Occipital lobe (tissue), 2 donors: Measurements from ENCODE around the gene MCTP1. TPM values are rescaled to one million over a fixed set of nuclear protein-coding genes. Genes with fewer than 3 reads are reported as not detected.
"Not testable (repeated sequence)": the region's sequence is repeated elsewhere in the genome, so short reads cannot be mapped to it uniquely, and the experiment has no call there.

Experiments
- DNase-seq: peaks from one replicate; lab custom pipeline; 2025; lab: John Stamatoyannopoulos, UW
- total RNA-seq: library from RNA; depleted of rRNA; stranded (reverse); fragments of >200 nt; gene quantifications from one replicate; pipeline ENCODE4 v1.2.3, GENCODE V29; 2014

Gene MCTP1
- total RNA-seq, 1 donor from 2014 or later, result 147 TPM

DNA sequence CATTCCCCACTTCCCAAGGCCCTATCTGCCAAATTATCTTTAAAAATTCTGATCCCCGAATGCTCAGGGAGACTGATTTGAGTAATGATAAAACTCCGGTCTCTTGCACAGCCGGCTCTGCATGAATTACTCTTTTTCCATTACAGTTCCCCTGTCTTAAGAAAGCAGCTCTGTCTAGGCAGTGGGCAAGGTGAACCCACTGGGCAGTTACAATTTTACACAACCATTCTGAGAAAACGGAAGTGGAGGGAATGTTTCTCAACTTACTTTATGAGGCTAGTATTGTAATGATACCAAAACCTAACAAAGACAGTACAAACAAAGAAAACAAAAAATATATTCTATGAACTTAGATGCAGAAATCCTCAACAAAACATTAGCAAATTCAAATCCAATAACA lies 100.0 kb downstream of the MCTP1 start:
- no peak for DNase-seq

DNA sequence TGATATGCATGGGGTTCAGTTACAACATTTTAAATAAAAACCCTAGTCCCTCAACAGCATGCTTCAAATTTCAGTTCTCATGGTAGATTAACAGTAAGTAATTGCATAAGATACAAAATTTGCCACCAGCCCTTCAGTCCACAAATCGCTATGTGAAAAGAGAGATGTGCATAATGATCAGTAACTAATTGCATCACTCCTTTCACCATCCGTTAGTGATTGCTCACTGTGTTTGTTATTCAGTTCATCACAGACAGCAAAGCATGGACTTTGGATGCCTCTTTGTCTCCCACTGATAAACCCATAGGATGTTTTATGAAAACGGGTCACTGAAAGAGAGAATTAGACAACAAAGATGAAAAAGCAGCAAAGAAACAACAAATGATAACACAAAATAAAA lies 103.2 kb downstream of the MCTP1 start:
- no peak for DNase-seq

DNA sequence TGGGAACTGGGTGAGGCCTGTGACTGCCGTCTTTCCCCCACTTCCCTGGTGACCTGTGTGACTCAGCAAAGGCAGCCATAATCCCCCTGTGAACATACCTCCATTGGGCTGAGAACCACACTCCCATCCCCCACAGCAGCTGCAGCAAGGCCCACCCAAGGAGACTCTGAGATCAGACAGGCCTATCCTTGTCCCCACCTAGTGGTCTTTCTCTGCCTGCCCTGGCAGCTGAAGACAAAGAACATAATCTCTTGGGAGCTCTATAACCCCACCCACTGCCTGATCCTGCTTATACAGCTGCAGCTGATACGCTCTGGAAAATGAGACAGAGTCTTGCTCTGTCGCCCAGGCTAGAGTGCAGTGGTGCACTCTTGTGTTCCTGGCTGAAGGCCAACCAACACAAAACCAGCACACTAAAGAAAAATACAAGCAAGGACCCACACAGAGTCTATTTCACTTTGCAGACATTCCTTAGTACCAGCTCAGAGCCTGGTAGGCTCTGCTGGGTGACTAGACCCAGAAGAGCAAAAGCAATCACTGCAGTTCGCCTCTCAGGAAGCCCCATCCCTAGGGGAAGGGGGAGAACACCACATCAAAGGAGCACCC lies 106.7 kb downstream of the MCTP1 start:
- DNase-seq, result no peak

DNA sequence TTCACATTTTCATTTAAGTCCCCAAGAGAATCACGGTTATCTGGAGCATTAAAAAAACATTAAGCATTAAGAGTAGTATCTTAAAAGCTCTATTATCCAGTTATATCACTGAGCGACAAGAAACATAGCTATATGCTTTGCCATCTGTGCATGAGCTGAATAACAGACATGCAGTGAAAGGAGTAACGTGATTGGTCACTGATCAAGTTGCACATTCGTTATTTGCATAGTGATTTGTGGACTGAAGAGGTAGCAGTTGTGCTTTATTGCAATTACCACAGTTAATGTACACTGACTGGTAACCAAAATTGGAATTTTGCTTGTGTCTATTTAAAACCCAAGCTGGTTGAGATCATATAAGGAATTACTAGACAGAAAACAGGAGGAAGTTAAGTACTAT lies 107.4 kb downstream of the MCTP1 start:
- no peak for DNase-seq

DNA sequence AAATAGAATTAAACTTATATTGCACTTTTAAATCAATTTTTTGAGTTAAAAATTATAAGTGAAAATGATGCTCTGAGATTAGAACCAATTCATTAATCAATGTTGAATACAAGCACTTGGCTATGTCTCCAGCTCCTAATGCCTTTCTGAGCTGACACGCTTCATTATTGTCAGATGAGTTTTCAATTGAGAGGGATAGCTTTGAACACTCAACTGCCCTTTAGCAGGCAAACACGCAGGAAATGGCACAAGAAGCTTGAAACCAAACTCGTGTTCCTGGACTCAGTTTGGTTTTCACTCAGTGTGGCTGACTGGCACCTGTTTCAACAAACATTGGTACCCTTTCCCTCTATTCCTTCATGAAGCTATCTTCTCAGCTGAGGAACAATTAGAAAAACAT lies 109.8 kb downstream of the MCTP1 start:
- DNase-seq, result no peak

DNA sequence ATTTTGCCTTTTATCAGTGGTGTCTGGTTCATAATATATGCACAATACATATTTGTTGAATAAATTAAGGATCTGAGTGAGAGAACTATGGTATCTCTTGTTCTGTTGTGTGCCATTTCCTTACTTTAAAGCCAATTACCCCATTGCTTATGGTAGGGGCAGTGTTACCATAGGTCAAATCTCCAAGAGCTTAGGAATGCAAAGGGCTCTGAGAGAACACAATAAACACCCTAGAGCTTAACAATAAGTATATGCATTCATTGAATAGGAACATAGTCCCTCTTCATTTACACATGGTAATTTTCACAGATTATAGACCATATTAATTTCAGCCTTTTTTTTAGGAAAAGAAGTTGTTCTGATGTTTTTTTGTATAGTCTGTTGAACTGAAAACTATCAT lies 112.2 kb downstream of the MCTP1 start:
- no peak for DNase-seq

DNA sequence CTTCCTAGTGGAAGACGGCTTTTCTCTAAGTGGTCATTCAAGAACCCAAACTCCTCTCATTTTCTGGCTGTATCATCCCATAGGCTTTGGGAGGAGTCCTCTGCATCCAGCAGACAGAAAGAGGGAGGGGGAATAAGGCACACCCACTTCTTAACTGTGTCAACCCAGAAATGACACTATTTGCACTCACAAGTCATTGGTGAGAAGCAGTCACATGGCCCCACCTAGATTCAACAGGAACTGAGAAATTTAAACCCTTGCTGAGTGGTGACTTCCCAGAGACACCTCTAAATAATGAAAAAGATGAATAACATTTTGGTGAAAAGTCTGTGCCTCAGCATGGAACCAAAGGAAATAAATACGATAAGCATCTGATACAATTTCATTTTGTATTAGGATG lies 120.0 kb downstream of the MCTP1 start:
- no peak for DNase-seq

DNA sequence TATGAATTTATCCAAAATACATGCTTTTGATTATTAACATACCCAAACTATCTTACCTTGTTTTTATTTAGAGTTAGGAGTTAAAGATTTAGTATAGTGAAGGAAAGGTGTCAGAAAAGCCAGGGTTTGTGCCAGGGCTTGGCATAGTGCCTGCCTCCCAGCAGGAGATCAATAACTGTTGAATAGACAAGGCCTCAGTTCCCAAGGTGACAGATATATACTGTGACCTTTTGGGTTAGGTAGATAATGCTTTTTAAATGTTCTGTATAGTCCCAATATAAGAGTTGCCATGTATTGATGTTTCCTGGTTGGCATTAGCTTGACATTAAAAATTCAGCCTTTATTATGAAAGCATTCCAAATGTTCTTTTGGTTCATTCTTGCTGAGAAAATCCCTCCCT lies 121.8 kb downstream of the MCTP1 start:
- DNase-seq, result no peak

DNA sequence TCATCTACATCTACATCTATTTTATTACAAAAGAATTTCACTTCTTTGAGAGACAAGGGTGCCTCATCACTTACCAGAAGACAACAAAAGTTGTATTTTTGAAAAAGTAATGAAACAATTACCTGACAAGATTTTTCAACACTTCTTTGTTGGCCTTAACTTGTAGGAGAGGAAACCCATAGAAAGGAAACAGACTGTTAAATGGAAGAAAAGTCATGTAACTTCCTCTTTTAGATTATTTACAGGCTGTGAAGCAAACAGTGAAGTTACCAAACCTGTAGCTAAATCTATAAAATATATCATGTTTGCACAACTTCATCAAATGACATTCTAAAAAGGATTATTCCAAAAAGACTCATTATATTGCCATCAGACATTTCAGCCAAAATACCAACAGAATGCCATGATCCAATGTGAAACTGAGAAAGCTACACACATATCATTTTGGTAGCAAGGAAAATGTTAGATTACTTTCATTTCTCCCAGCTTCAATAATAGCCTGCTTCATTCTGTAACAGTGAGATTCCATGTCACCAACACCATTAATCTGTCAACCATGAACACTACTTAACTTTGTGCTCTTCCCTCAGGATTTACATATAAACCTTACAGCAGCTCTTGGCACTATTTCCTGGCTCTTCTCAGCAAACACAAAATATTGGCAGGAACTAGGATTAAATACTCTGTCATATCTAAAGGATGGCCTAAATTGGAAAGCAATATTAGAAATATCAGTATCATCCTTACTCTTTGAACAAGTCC lies 122.5 kb downstream of the MCTP1 start:
- DNase-seq, result no peak

DNA sequence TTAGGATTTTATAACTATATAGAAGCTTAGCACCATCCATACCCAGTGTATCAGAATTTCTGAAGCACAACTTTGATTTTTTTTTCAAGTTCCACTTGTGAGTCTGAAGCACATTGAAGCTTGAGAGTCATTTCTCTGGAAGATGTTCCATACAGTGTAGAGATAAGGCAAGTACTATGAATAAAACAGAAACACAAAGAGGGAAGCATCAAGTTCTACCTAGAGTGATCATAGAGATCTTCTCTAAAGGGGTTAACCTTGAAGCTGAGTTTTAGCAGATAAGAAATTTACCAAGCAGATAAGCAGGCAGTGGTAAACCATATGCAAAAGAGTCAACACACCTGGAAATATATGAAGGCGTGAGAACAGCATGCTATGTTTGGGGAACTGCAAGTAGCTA lies 125.3 kb downstream of the MCTP1 start:
- no peak for DNase-seq

DNA sequence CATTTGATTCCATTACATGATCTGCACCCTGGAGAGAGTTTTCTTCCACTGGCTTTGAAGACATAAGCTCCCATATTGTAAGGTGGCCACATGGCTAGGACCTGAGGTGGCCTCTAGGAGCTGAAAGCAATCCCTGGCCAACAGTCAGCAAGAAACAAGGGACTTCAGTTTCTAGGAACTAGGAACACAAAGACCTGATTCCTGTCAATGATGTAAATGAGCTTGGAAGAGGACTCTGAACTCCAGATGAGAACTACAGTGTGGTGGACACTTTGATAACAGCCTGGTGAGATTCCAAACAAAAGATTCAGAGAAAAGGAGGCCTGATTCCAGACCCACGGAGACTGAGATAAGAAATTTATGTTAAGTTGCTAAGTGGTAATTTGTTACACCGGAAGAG lies 129.0 kb downstream of the MCTP1 start:
- no peak for DNase-seq

DNA sequence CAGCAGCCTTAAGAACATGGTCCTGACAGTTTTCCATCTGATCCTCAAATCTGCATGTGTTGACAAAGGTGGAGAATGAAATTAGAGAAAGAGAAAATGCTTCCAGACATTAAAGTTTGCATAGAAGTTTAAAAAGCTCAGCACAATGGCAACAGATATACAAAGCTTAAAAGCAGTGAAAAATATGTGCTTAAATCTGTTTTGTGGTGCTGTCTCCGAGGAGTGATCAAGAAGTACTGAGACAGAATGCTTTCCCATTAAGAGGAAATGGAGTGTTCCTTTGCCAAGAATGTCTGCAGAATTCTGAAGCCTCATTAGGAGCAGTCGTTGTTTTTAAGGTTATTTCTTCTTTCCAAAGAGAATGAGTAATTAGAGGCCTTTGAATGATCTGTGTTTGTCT lies 131.4 kb downstream of the MCTP1 start:
- no peak for DNase-seq

DNA sequence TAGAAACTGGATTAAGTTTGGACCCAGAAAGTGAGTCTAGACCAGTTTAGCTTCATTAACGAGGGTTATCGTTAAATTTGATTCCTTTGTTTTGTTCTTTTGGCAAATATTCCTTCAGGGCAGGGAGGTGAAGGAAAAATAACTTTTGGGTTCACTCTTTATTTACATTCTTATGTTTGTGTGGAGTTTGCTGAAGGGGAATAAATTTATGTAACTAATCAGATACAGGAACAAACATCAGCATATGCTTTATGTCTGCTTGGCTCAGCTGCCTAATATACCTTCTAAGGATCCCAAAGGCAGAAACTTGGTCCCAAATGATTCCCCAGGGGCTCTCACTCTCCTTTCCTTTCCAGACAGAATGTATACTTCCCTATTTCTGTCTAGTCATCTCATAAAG lies 132.4 kb downstream of the MCTP1 start:
- DNase-seq, result no peak

DNA sequence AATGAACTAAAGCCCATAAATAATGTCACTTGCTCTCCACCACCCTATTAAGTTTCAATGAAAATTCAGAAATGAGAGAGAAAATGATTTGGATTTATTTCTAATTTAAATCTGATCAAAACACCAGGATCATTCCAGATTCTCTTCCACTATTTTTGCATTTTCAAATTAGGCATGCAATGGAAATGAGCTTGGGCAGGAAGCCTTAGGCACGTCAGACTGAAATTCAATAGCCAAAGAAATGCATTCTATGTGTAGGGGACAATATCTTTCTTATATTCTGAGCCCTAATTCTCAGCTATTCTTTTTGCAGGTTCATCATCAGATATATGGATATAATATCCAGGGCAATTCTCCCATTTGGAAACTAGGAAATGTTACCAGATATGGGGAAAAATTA lies 132.8 kb downstream of the MCTP1 start:
- DNase-seq, result no peak

DNA sequence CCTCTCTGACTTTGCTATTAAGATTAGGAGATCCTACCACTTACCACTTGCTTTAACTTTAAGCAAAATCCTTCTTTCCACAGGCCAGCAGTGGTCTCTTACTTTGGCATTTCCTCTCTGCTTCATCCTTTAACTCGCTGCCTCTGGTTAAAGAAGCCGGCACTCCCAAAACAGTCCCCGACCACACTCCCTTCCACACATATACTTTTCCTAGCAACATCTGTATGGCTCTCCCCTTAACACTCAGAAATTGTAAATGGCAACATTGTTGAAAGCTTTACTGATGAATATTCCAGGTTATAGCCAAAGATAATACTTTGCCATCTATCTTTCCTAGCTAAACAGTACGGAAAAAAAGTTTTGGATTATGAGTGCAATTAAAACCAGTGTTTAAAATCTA lies 133.2 kb downstream of the MCTP1 start:
- DNase-seq, result no peak

DNA sequence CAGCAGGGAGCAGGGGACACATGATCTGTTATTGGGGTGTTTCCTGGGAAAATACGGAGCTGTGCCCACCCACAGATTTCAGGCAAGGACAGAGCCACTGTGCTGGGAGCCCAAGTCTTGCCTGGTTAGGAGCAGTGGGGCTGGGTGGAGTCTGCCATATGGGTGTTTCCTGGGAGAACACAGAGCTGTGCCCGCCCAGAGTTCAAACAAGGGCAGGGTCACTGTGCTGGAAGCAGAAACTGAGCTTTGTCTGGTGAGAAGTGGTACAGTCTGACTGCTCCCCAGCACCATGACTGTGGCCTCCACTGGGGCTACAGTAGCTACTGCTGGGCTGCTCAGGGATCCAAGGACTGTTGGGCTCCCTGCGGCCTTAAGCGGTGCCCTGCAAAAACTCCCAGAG lies 135.5 kb downstream of the MCTP1 start:
- DNase-seq, result no peak

DNA sequence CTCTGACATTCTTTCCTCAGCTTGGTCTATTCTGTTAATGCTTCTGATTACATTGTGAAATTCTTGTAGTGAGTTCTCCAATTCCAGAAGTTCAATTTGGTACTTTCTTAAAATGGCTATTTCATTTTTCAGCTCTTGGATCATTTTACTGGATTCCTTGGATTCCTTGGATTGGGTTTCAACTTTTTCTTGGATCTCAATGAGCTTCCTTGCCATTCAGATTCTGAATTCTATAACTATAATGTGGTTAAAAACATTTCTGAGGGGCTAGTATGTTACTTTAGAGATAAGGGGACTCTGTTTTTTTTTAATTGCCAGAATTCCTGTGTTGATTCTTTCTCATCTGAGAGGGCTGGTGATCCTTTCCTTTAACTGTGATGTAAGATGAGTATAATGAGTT lies 136.4 kb downstream of the MCTP1 start:
- DNase-seq, result no peak

DNA sequence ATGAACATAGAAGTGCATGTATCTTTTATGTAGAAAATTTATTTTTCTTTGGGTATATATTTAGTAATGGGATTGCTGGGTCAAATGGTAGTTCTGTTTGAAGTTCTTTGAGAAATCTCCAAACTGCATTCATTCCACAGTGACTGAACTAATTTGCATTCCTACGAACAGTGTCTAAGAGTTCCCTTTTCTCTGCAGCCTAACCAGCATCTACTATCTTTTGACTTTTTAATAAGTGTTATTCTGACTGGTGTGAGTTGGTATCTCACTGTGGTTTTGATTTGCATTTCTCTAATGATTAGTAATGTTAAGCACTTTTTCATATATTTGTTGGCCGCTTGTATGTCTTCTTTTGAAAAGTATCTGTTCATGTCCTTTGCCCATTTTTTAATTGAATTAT lies 141.0 kb downstream of the MCTP1 start:
- DNase-seq, result not testable (repeated sequence)

DNA sequence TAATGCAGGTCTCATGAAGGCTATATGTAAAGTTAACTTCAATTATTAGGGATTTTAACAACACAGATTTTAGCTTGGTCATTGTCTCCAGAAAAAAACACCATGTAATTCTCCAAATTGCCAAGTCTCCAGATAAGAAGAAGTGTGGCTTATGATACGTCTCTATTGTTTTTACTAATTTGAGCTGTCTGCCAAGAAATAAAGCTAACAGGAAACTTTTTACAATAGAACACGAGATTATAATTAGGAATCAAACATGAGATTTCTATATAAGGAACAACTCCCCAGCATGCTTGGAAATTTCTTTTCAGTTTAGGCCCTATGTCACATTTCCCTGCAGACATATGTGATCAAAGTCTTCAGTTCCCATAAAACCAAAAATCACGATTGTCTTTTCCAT lies 142.7 kb downstream of the MCTP1 start:
- DNase-seq, result no peak

DNA sequence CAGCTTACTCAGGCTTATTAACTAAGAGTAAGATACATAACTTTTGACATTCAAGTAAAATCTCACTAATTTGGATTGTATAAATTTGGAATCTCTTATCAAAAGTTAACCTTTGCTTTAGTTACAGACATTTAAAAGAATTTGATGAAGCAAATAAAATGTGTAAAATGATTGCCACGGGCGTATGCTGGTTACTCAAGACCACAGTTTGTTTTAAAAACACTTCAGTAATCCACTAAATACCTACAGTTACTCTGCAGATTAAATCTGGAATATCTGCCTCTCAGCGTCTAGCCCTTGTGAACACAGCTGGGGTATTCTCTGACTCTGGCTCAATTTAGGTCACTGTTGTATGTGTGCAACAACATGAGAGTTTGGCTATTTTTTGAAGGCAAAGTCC lies 143.8 kb downstream of the MCTP1 start:
- no peak for DNase-seq

DNA sequence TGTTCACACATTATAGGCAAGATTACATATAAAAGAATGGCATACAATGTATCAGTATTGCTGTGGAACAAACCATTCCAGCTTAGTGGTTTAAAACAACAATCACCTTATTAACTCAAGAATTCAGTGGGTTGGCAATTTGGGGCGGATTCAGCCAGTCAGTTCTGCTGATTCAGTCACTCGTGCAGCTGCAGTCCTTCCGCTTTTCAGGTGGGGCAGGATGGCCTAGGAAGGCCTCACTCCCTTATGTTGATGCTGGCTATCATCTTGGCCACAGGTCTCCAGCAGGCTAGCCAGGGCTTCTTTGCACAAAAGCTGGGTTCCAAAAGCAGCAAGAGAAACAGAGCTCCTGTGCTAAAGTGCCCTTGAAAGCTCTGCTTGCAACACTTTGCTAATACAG lies 150.6 kb downstream of the MCTP1 start:
- no peak for DNase-seq

DNA sequence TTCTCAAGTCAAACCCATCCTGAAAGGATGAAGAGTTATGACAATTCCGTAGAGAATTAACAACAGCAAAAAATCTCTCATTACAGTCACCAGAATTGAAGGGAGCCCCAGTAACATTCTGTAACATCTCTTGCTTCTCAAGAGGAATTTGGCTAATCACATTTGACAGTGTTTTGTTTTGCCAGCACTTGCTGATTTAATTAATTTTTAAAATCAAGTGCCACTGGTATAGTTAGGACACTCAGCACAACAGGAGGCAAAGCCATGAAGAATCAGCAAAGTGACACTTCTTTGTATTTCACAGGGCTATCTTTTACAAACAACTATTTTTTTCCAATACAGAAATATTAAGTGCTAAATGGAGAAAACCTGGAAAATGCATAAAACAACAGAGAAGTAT lies 152.8 kb downstream of the MCTP1 start:
- DNase-seq, result no peak

DNA sequence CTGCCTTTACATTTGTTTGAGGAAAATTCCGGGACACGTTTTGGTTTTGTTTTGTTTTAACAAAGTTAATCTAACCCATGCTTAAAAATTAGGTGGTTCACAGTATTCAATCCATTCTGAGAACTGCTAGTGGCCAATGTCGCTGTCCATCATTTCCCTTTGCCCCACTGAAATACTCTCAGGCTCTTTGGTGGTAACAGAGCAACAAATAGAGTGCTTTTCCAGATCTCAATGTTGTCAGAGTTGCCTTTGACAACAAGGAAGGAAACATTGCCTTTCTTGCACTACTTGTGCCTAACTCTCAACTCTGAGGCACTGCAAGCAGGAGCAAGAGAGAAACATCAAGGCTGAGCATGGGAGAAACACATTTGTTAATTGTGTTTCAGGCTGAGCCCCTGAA lies 154.0 kb downstream of the MCTP1 start:
- no peak for DNase-seq

DNA sequence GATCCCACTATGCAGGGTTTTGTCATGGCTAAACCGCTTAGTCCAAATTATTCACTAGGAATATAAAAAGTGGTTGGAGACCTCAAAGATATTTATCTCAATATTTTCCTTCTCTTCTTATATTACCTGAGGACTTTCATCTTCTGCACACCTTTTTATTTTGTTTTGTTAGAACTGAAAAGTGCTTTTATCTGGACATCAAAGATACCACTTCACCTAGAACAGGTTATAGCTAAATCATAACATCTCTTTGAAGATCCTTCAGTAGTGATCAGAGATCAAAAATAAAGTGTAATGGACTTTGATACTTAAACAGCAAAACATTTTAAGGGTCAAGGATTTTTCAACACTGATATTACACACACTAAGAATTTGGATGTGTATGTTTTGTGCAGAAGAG lies 160.2 kb downstream of the MCTP1 start:
- DNase-seq, result no peak
